Fibroblast of the aortic adventitia (primary cell): Measurements from ENCODE around the gene DDA1. TPM values are rescaled to one million over a fixed set of nuclear protein-coding genes. Genes with fewer than 3 reads are reported as not detected.

Source experiments
- DNase-seq: peaks from one replicate; pipeline ENCODE4 v3.0.0-alpha.2; 2010; ENCODE audit warnings: low read depth
- H3K4me3 ChIP-seq: 2 replicates; pipeline ENCODE4 v1.5.1; 2011; ENCODE audit warnings: low read depth, mild to moderate bottlenecking, control low read depth, low read length, moderate library complexity
- CTCF ChIP-seq: IDR thresholded peaks from 2 replicates; pipeline ENCODE4 v1.5.1; 2011; ENCODE audit warnings: mild to moderate bottlenecking, low read length, control low read depth, inconsistent platforms; ENCODE audit not compliant: insufficient read depth
- total RNA-seq: library from RNA; depleted of rRNA; stranded (reverse); fragments of >200 nt; gene quantifications from 2 replicates; pipeline ENCODE4 v1.2.3, GENCODE V29; 2012; ENCODE audit warnings: low replicate concordance

Gene DDA1
- total RNA-seq, 1 donor = 20.2 TPM

GRCh38 chr19:17305517-17306284 lies 3.7 kb upstream of the DDA1 start, which contains the start of gene MRPL34:
TSS of gene MRPL34 (plus strand) at chr19:17305872. CDS start at chr19:17305893, 21 bp downstream.
- DNase-seq = peak; percentile 99
- peak; percentile 70 for TF ChIP-seq CTCF
- H3K4me3 ChIP-seq = peak within 1 kb of the TSS; percentile 85

- H3K4me3 ChIP-seq = peak overlapping the region; percentile 85
- TF ChIP-seq CTCF = no peak
- DNase-seq = no peak
These were observed 3.1 kb upstream of the DDA1 start for GRCh38 chr19:17306285-17306714.

GRCh38 chr19:17307876-17308377 lies 1.4 kb upstream of the DDA1 start:
- no peak for DNase-seq
- no peak for TF ChIP-seq CTCF
- H3K4me3 ChIP-seq = no peak overlapping the region

GRCh38 chr19:17309965-17310461 lies 650 bp downstream of the DDA1 start:
- TF ChIP-seq CTCF = no peak
- peak overlapping the region; percentile 92 for H3K4me3 ChIP-seq
- no peak for DNase-seq

GRCh38 chr19:17311455-17312188 lies 2.3 kb downstream of the DDA1 start:
- DNase-seq = peak; percentile 35
- no peak overlapping the region for H3K4me3 ChIP-seq
- no peak for TF ChIP-seq CTCF

GRCh38 chr19:17312189-17313113 lies 3.1 kb downstream of the DDA1 start:
- no peak for TF ChIP-seq CTCF
- H3K4me3 ChIP-seq = no peak overlapping the region
- no peak for DNase-seq
